ENCODE results near the gene TNNT2.

GRCh38 chr1:201419746-201420607 lies 42.5 kb upstream of the TNNT2 start:
- TF ChIP-seq CTCF (IDR thresholded peaks at IDR 0.05) (no peak), POLR2A (IDR thresholded peaks at IDR 0.05) (no peak), EP300 (IDR thresholded peaks at IDR 0.05) (no peak)

Measured in tibial nerve (tissue), 4 donors.